Right forelimb (tissue), 1 donor: ENCODE results near the gene KIAA0232.
"Not testable (repeated sequence)": the region's sequence is repeated elsewhere in the genome, so short reads cannot be mapped to it uniquely, and the experiment has no call there.

Experiments used
- DNase-seq: peaks from one replicate; pipeline ENCODE4 v3.0.0-alpha.2; 2018

The KIAA0232 gene

DNA sequence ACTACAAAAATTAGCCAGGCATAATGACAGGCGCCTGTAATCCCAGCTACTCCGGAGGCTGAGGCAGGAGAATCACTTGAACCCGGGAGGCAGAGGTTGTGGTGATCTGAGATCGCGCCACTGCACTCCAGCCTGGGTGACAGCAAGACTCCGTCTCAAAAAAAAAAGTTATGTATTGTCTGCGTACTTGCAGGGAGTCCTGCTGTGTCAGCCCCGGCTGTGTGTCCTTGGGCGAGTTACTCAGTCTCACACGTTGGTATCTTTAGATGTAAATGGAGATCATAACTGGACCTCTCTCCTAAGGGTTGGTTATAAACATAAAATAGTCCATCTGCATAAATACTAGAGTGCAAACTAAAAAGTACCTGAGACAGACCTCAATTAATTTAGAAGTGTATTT is 104.4 kb downstream of the KIAA0232 start:
- DNase-seq = no peak

DNA sequence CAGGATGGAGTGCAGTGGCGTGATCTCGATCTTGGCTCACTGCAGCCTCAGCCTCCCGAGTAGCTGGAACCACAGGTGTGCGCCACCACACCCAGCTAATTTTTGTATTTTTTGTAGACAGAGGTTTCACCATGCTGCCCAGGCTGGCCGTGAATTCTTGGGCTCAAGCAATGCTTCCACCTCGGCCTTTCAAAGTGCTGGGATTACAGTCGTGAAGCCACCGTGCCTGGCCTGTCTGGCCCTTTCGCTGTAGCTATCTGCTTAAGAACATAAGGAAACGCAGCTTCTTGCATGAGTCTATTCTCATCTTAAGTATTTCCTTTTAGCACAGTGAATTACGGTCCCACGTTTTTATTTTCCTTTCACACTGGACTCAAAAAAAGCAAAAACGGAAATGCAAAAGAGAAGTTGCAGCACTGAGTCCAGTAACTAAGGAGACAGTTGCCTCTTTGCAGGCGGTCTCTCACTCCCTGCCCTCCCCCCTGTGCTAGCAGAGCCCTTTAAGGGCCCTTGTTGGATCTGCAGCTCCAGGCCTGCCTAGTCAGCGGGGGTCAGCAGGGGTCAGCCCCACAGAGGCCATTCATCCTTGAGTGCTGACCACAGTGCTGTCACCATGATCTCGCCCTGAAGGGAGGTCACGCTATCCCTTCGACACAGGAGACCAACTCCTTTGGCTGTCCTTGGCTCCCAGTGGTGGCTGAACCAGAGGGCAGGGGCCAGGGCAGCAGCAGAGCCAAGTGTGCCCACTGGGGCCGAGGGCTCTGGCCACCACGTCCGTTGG is 105.3 kb downstream of the KIAA0232 start:
- no peak for DNase-seq

GRCh38 chr4:6888506-6889071 is 106.1 kb downstream of the KIAA0232 start:
- no peak for DNase-seq

- DNase-seq = no peak
These were observed 106.7 kb downstream of the KIAA0232 start for GRCh38 chr4:6889101-6889735.

GRCh38 chr4:6889736-6890324 is 107.3 kb downstream of the KIAA0232 start:
- DNase-seq = no peak

GRCh38 chr4:6890358-6890757 is 107.8 kb downstream of the KIAA0232 start:
- DNase-seq = no peak

- DNase-seq = not testable (repeated sequence)
These were observed 108.4 kb downstream of the KIAA0232 start for GRCh38 chr4:6890971-6891370.

DNA sequence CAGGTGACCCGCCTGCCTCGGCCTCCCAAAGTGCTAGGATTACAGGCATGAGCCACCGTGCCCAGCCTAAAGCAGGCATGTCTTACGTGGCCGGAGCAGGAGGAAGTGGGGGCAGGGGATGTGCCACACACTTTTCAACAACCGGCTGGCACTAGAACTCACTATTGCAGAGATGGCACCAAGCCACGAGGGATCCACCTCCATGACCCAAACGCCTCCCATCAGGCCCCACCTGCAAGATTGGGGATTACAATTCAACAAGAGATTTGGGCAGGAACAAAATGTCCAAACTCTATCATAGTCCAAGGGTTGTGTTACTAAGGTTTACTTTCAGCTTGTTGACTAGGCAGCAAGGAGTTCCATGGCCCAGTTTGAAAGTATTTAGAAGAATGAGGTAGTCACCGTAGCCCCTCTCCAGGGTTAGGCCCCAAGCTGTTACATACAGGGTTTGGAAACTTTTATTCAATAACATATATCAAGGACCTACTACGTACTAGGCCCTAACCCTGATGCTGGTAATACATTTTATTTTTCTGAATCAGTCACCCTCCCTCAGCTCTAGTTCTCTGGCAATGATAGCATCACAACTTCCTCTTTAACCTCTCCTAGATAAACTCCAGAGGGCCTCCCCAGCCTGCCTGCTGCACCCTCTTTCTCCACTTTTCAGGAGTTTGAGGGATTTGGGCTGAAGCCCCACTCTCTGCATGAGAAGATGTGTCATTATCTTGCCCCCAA is 109.1 kb downstream of the KIAA0232 start:
- DNase-seq = no peak

DNA sequence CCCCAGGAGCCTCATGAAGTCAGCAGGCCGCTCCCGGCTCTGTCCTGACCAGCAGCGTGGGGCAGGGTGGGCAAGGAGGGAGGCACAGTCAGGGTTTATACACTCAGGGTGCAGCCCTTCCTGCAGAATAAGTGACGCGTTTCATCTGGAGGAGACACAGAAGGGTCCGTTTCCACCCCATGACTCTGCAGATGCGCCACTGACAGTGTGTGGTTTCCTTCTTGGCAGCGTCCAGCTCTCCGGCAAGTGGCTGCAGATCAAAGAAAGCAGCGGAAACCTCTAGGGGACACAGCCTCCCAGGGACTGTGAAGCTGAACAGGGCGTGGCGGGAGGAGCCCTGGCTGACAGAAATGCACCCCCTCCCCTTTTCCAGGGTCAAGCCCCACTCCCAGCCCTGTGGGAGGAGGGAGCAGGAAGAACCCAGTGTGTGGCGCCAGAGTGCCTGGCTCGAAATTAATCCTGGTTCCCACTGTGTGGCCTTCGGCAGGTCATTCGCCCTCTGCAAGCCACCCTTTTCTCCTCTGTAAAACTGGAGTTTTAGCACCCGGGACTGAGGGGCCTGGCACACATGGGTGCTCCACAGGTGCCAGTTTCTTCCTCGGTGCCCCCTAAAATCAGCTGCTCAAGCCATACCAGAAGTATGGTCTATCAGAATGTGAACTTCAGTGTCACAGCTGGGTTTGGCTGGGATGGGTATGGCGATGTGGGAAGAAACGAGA is 109.8 kb downstream of the KIAA0232 start:
- no peak for DNase-seq

DNA sequence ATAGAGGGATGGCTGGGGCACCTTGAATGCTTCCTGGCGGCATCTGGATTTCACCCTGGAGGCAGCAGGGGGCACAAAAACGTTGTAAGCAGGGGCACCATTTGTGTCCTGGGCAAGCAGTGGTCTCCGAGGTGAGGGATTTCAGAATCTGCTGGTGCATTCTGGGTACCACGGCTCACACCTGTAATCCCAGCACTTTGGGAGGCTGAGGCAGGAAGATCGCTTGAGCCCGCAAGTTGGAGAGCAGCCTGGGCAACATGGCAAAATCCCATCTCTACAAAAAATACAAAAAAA is 110.3 kb downstream of the KIAA0232 start:
- DNase-seq = no peak

GRCh38 chr4:6893449-6894085 is 111.0 kb downstream of the KIAA0232 start:
- no peak for DNase-seq

DNA sequence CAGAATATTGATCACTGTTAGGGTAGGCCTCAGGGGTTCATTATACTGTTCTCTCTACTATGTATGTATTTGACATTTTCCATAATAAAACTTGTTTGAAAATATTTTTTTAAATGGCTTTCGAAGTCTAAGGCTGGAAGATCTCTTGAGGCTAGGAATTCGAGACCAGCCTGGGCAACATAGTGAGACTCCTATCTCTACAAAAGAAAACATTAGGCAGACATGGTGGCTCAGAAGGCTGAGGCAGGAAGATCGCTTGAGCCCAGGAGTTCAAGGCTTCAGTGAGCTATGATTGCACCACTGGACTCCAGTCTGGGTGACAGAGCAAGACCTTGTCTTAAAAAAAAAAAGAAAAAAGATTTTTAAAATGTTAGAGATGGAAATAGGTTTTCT is 111.6 kb downstream of the KIAA0232 start:
- DNase-seq = no peak

DNA sequence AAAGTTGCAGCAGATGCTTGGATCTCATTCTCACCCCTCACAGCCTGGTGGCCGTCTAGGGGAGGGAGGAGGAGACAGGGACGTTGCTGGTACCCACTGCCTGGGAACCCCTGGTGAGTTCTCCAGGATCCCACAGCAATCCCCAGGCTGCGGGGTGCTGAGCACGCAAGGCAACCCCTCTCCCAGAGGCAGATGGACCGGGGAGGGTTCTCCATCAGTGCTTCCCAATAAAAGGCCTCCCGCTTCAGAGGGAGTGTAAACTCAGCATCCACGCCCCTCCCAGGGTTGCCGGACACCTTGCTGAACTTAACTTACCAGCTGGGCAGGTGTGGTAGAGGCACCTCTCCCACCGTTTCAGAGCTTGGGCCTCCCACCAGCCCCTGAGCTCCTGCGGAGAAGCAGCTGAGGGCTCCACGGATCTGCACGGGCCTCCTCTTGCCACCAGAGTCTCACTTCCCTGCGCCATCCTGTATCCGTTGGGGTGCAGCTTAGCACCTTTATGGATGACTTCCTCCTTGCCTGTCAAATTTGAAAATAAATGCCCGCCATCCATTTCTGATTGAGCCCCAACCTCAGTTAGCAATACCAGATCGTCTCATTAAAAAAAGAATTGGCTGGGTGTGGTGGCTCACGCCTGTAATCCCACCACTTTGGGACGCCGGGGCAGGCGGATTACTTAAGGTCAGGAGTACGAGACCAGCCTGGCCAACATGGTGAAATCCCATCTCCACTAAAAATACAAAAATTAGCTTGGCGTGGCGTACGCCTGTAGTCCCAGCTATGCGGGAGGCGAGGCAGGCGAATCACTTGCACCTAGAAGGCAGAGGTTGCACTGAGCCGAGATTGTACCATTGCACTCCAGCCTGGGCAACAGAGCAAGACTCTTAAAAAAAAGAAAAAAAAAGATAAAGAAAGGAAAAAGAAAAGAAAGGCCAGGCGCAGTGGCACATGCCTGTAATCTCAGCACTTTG is 112.3 kb downstream of the KIAA0232 start:
- no peak for DNase-seq

DNA sequence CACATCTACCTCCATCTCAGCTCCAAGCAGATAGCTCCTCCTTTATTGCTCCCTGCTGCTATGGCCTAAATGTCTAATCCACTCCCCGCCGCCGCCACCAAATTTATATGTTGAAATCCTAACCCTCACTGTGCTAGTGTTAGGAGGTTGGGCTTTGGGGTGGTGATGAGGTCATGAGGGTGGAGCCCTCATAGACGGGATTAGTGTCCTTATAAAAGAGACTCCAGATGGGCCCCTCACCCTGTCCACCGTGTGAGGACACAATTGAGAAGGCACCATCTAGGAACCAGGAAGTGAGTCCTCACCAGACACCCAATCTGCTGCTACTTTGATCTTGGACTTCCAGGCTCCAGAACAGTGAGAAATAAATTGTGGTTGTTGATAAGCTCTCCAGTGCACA is 113.5 kb downstream of the KIAA0232 start:
- no peak for DNase-seq

GRCh38 chr4:6898763-6899162 is 116.2 kb downstream of the KIAA0232 start:
- no peak for DNase-seq

GRCh38 chr4:6900181-6900812 is 117.8 kb downstream of the KIAA0232 start:
- no peak for DNase-seq

- no peak for DNase-seq
These were observed 118.4 kb downstream of the KIAA0232 start for GRCh38 chr4:6900956-6901355.

DNA sequence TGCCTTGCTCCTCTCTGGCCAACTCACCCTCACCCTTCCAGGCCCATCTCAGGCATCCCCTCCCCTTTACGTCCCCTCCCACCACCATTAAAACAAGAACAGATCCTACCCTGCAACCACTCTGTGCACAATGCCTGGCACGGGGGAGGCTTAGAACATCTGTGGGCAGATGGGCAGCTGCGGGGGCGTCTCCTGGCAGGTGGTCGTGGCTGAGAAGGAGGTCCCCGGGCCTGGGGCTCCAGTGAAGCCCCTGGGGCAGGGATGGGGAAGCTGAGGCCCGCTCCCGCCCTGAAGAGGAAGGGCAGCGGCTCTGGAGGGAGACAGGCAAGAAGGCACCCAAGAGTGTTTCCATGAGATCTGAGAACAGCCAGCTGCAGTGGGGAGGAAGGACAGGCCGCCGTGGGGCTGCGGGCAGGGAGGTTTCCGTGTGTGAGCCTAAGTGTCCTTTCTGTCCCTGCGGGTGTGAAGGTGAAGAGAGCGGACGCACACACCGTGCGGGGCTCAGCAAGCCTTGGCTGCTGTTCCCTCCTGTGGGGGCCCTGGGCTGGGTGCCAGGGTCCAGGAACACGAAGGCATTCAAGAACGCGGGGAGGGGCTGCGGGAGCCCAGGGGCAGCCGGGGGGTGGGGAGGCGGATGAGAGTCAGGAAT is 119.3 kb downstream of the KIAA0232 start:
- DNase-seq = no peak

GRCh38 chr4:6902318-6903042 is 120.0 kb downstream of the KIAA0232 start:
- DNase-seq = no peak
